Nucleus accumbens (tissue), 56 donors: ENCODE results near the gene ACBD6.
"Not testable (repeated sequence)": the region's sequence is repeated elsewhere in the genome, so short reads cannot be mapped to it uniquely, and the experiment has no call there.

Experiments
- DNase-seq, 56 donors: peaks; one replicate each; lab custom pipeline; 2025; lab: John Stamatoyannopoulos, UW

The ACBD6 gene

GRCh38 chr1:180424848-180425457 is 77.4 kb downstream of the ACBD6 start:
- DNase-seq, result no peak

GRCh38 chr1:180421614-180422013 is 80.8 kb downstream of the ACBD6 start:
- no peak for DNase-seq

GRCh38 chr1:180421145-180421544 is 81.2 kb downstream of the ACBD6 start:
- DNase-seq, result not testable (repeated sequence)

GRCh38 chr1:180415985-180416633 is 86.3 kb downstream of the ACBD6 start:
- no peak for DNase-seq

GRCh38 chr1:180415236-180415848 is 87.0 kb downstream of the ACBD6 start:
- no peak for DNase-seq

- no peak for DNase-seq
Measured at GRCh38 chr1:180412583-180412982, 89.8 kb downstream of the ACBD6 start.

- DNase-seq, result not testable (repeated sequence)
Measured at GRCh38 chr1:180408128-180408527, 94.2 kb downstream of the ACBD6 start.

- no peak for DNase-seq
Measured at GRCh38 chr1:180407051-180407450, 95.3 kb downstream of the ACBD6 start.

GRCh38 chr1:180402551-180402950 is 99.8 kb downstream of the ACBD6 start:
- no peak for DNase-seq

- DNase-seq, result no peak
Measured at GRCh38 chr1:180402001-180402400, 100.4 kb downstream of the ACBD6 start.

- no peak for DNase-seq
Measured at GRCh38 chr1:180397175-180397574, 105.2 kb downstream of the ACBD6 start.

GRCh38 chr1:180392427-180393145 is 109.8 kb downstream of the ACBD6 start:
- no peak for DNase-seq

- no peak for DNase-seq
Measured at GRCh38 chr1:180392020-180392419, 110.4 kb downstream of the ACBD6 start.

- no peak for DNase-seq
Measured at GRCh38 chr1:180387413-180387812, 115.0 kb downstream of the ACBD6 start.

- DNase-seq, result no peak
Measured at GRCh38 chr1:180386745-180387367, 115.5 kb downstream of the ACBD6 start.

- DNase-seq, result no peak
Measured at GRCh38 chr1:180385144-180385543, 117.2 kb downstream of the ACBD6 start.

GRCh38 chr1:180384286-180385005 is 117.9 kb downstream of the ACBD6 start:
- DNase-seq, result no peak

GRCh38 chr1:180382326-180383115 is 119.9 kb downstream of the ACBD6 start:
- DNase-seq, result no peak

- no peak for DNase-seq
Measured at GRCh38 chr1:180381184-180381580, 121.2 kb downstream of the ACBD6 start.
